ENCODE data around the gene EDARADD.
A peak's percentile ranks its signal among the peaks of the same experiment; 100 is the strongest.

EDARADD gene

GRCh38 chr1:236394879-236395229, 768 bp downstream of the EDARADD start:
- peak; percentile 48 for DNase-seq (ENCODE audit: low spot score)

- DNase-seq (ENCODE audit: low spot score), result peak; percentile 60
Measured at GRCh38 chr1:236395230-236395946, 1.3 kb downstream of the EDARADD start.

GRCh38 chr1:236395947-236396664, 2.0 kb downstream of the EDARADD start:
- DNase-seq (ENCODE audit: low spot score), result no peak

- no peak for DNase-seq (ENCODE audit: low spot score)
Measured at GRCh38 chr1:236396665-236397043, 2.6 kb downstream of the EDARADD start.

GRCh38 chr1:236397173-236397759, 3.2 kb downstream of the EDARADD start:
- DNase-seq (ENCODE audit: low spot score), result no peak

GRCh38 chr1:236398538-236398937, 4.5 kb downstream of the EDARADD start:
- no peak for DNase-seq (ENCODE audit: low spot score)

- no peak for DNase-seq (ENCODE audit: low spot score)
Measured at GRCh38 chr1:236400061-236400603, 6.0 kb downstream of the EDARADD start.

- no peak for DNase-seq (ENCODE audit: low spot score)
Measured at GRCh38 chr1:236401698-236402097, 7.6 kb downstream of the EDARADD start.

- DNase-seq (ENCODE audit: low spot score), result no peak
Measured at GRCh38 chr1:236403905-236404696, 10.0 kb downstream of the EDARADD start.

- no peak for DNase-seq (ENCODE audit: low spot score)
Measured at GRCh38 chr1:236407059-236407458, 13.0 kb downstream of the EDARADD start.

- no peak for DNase-seq (ENCODE audit: low spot score)
Measured at GRCh38 chr1:236413688-236414087, 19.6 kb downstream of the EDARADD start.

- no peak for DNase-seq (ENCODE audit: low spot score)
Measured at GRCh38 chr1:236416165-236416564, 22.1 kb downstream of the EDARADD start.

- DNase-seq (ENCODE audit: low spot score), result no peak
Measured at GRCh38 chr1:236417336-236417735, 23.2 kb downstream of the EDARADD start.

GRCh38 chr1:236419502-236419901, 25.4 kb downstream of the EDARADD start:
- no peak for DNase-seq (ENCODE audit: low spot score)

GRCh38 chr1:236421022-236421421, 26.9 kb downstream of the EDARADD start:
- peak; percentile 21 for DNase-seq (ENCODE audit: low spot score)

GRCh38 chr1:236421850-236422516, 27.9 kb downstream of the EDARADD start:
- no peak for DNase-seq (ENCODE audit: low spot score)

GRCh38 chr1:236422517-236422876, 28.4 kb downstream of the EDARADD start:
- no peak for DNase-seq (ENCODE audit: low spot score)

- DNase-seq (ENCODE audit: low spot score), result peak; percentile 15
Measured at GRCh38 chr1:236425031-236425663, 31.1 kb downstream of the EDARADD start.

- DNase-seq (ENCODE audit: low spot score), result no peak
Measured at GRCh38 chr1:236426215-236426614, 32.1 kb downstream of the EDARADD start.

GRCh38 chr1:236429715-236430274, 35.7 kb downstream of the EDARADD start:
- no peak for DNase-seq (ENCODE audit: low spot score)

- no peak for DNase-seq (ENCODE audit: low spot score)
Measured at GRCh38 chr1:236433819-236434315, 39.8 kb downstream of the EDARADD start.
